GM12874 (cell line): ENCODE results near the gene BEX2.

Source experiments
- CTCF ChIP-seq: IDR thresholded peaks from 2 replicates; pipeline ENCODE4 v1.5.1; 2011; ENCODE audit warnings: low read depth, mild to moderate bottlenecking, control low read depth, low read length, moderate library complexity; ENCODE audit not compliant: insufficient read depth

Gene BEX2

GRCh38 chrX:103310555-103311398 lies at the start of gene BEX2:
BEX2 (minus strand) TSS chrX:103310990; CDS start chrX:103309976, 1,014 bp downstream.
- no peak for TF ChIP-seq CTCF

GRCh38 chrX:103360092-103360491 lies 49.3 kb upstream of the BEX2 start:
- no peak for TF ChIP-seq CTCF

- TF ChIP-seq CTCF = no peak
Measured at GRCh38 chrX:103357871-103358270, 47.1 kb upstream of the BEX2 start.

GRCh38 chrX:103356858-103357257 lies 46.1 kb upstream of the BEX2 start:
- no peak for TF ChIP-seq CTCF

GRCh38 chrX:103356130-103356798 lies 45.5 kb upstream of the BEX2 start, which contains the start of gene TCEAL9:
TCEAL9 (plus strand) TSS chrX:103356506; CDS start chrX:103357685, 1,179 bp downstream.
- no peak for TF ChIP-seq CTCF

GRCh38 chrX:103347682-103348397 lies 37.0 kb upstream of the BEX2 start:
- TF ChIP-seq CTCF = no peak

- no peak for TF ChIP-seq CTCF
Measured at GRCh38 chrX:103344606-103345005, 33.8 kb upstream of the BEX2 start.
